ENCODE results near the gene FAM3A.

Gene FAM3A

GRCh38 chrX:154481911-154482601 is 34.0 kb downstream of the FAM3A start:
- Histone ChIP-seq H3K4me3 (ENCODE audit: low read depth, low read length) (no peak overlapping the region), H3K27ac (ENCODE audit: extremely low read depth, low read depth, low read length) (no peak overlapping the region), H3K36me3 (ENCODE audit: control insufficient read depth in 2 of 2, insufficient read depth in 1 of 2, low read length in 2 of 2) (peaks cover 0 to 23% of the 10 kb centered on the region in 2 experiments; a peak in 1 of 3 replicates), H3K4me1 (ENCODE audit: control insufficient read depth, insufficient read depth, low read length) (no peaks in the 10 kb centered on the region; the same call in 1 of the 2 replicates), H3K9me3 (ENCODE audit: control insufficient read depth, insufficient read depth, low read depth, low read length) (no peaks in the 10 kb centered on the region)
- TF ChIP-seq ZNF324 (tag by site-specific recombination; IDR thresholded peaks at IDR 0.05) (no peak), PBX3 (CRISPR knock-in tag; IDR thresholded peaks at IDR 0.05) (no peak), ZEB2 (tag by site-specific recombination; IDR thresholded peaks at IDR 0.05) (no peak), HOXC10 (CRISPR knock-in tag; IDR thresholded peaks at IDR 0.05) (no peak), OVOL3 (tag by site-specific recombination; IDR thresholded peaks at IDR 0.05) (no peak), ZNF157 (tag by site-specific recombination; IDR thresholded peaks at IDR 0.05) (no peak), ZNF48 (tag by site-specific recombination; IDR thresholded peaks at IDR 0.05) (no peak), ZNF776 (tag by site-specific recombination; IDR thresholded peaks at IDR 0.05; ENCODE audit: borderline replicate concordance) (no peak), ZNF677 (tag by site-specific recombination; IDR thresholded peaks at IDR 0.05) (no peak), PRDM2 (tag by site-specific recombination; IDR thresholded peaks at IDR 0.05; ENCODE audit: borderline replicate concordance) (no peak), GLIS1 (tag by site-specific recombination; IDR thresholded peaks at IDR 0.05) (no peak), ZNF398 (tag by site-specific recombination; IDR thresholded peaks at IDR 0.05) (no peak), ZBTB49 (tag by site-specific recombination; IDR thresholded peaks at IDR 0.05; ENCODE audit: low read depth) (no peak), ZNF473 (tag by site-specific recombination; IDR thresholded peaks at IDR 0.05) (no peak), ZFP41 (tag by site-specific recombination; IDR thresholded peaks at IDR 0.05; ENCODE audit: borderline replicate concordance) (no peak), ZNF660 (tag by site-specific recombination; IDR thresholded peaks at IDR 0.05) (no peak), ZNF426 (tag by site-specific recombination; IDR thresholded peaks at IDR 0.05) (no peak), ZNF140 (tag by site-specific recombination; IDR thresholded peaks at IDR 0.05) (no peak), ZNF391 (tag by site-specific recombination; IDR thresholded peaks at IDR 0.05; ENCODE audit: borderline replicate concordance, low read depth) (no peak)
- ChIA-PET CTCF (interaction anchor here (0.6 to 1.6 kb wide), 2 partner anchors 45 to 585 kb away, joined by 4 to 8 read pairs; no protein-coding TSS in a partner anchor), POLR2A (interaction anchor here (1.1 to 2.1 kb wide), 2 partner anchors 8 to 99 kb away, joined by 3 to 8 read pairs; partner anchors contain the start of gene SLC10A3)

Measured in HEK293 (cell line).